Parathyroid adenoma (tissue), 2 donors: ENCODE results near the gene COL4A1.

ENCODE experiments used
- H2AFZ ChIP-seq: fragments of 300-600 bp; sonication (generic); one replicate; pipeline ENCODE4 v1.7.0; 2017; ENCODE audit warnings: antibody characterized with exemption, mild to moderate bottlenecking
- H3K27ac ChIP-seq: fragments of 300-600 bp; sonication (generic); one replicate; pipeline ENCODE4 v1.7.0; 2017
- H3K27me3 ChIP-seq: fragments of 300-600 bp; sonication (generic); one replicate; pipeline ENCODE4 v1.7.0; 2017; ENCODE audit warnings: low read length; ENCODE audit not compliant: control insufficient read depth, insufficient read depth
- H3K36me3 ChIP-seq: fragments of 300-600 bp; sonication (generic); one replicate; pipeline ENCODE4 v1.7.0; 2017; ENCODE audit warnings: low read length; ENCODE audit not compliant: control insufficient read depth, insufficient read depth
- H3K4me1 ChIP-seq: fragments of 300-600 bp; sonication (generic); one replicate; pipeline ENCODE4 v1.7.0; 2017; ENCODE audit warnings: control low read depth
- H3K4me2 ChIP-seq: fragments of 300-600 bp; sonication (generic); one replicate; pipeline ENCODE4 v1.7.0; 2017; ENCODE audit warnings: low read length
- H3K4me3 ChIP-seq: fragments of 300-600 bp; sonication (generic); one replicate; pipeline ENCODE4 v1.7.0; 2017; ENCODE audit warnings: low read depth, low read length
- H3K79me2 ChIP-seq: fragments of 300-600 bp; sonication (generic); one replicate; pipeline ENCODE4 v1.7.0; 2017; ENCODE audit warnings: control low read depth
- H3K9ac ChIP-seq: fragments of 300-600 bp; sonication (generic); one replicate; pipeline ENCODE4 v1.7.0; 2017; ENCODE audit warnings: mild to moderate bottlenecking
- H3K9me3 ChIP-seq: fragments of 300-600 bp; sonication (generic); one replicate; pipeline ENCODE4 v1.7.0; 2017; ENCODE audit warnings: low read length; ENCODE audit not compliant: control insufficient read depth
- CTCF ChIP-seq: fragments of 300-600 bp; sonication (generic); IDR thresholded peaks from one replicate; pipeline ENCODE4 v1.7.0; 2017; ENCODE audit warnings: antibody characterized with exemption, mild to moderate bottlenecking
- donor health status: primary hyperparathyroidism.

COL4A1 gene

GRCh38 chr13:110149036-110149435 lies 157.9 kb downstream of the COL4A1 start:
- no peaks in the 10 kb centered on the region for H3K27me3 ChIP-seq
- no peak overlapping the region for H3K27ac ChIP-seq
- TF ChIP-seq CTCF = no peak
- no peaks in the 10 kb centered on the region for H3K36me3 ChIP-seq
- H2AFZ ChIP-seq = no peak overlapping the region
- no peak overlapping the region for H3K9ac ChIP-seq
- H3K9me3 ChIP-seq = no peaks in the 10 kb centered on the region
- no peaks in the 10 kb centered on the region for H3K79me2 ChIP-seq
- no peak overlapping the region for H3K4me3 ChIP-seq
- no peaks in the 10 kb centered on the region for H3K4me1 ChIP-seq
- no peak overlapping the region for H3K4me2 ChIP-seq

GRCh38 chr13:110140099-110140498 lies 166.9 kb downstream of the COL4A1 start:
- H3K9ac ChIP-seq = no peak overlapping the region
- no peak overlapping the region for H2AFZ ChIP-seq
- H3K4me1 ChIP-seq = no peaks in the 10 kb centered on the region
- no peak overlapping the region for H3K4me3 ChIP-seq
- H3K36me3 ChIP-seq = no peaks in the 10 kb centered on the region
- no peaks in the 10 kb centered on the region for H3K9me3 ChIP-seq
- TF ChIP-seq CTCF = no peak
- no peak overlapping the region for H3K4me2 ChIP-seq
- no peak overlapping the region for H3K27ac ChIP-seq
- no peaks in the 10 kb centered on the region for H3K79me2 ChIP-seq
- H3K27me3 ChIP-seq = no peaks in the 10 kb centered on the region

GRCh38 chr13:110138700-110139036 lies 168.3 kb downstream of the COL4A1 start:
- no peaks in the 10 kb centered on the region for H3K4me1 ChIP-seq
- H2AFZ ChIP-seq = no peak overlapping the region
- H3K4me3 ChIP-seq = no peak overlapping the region
- H3K4me2 ChIP-seq = peak overlapping the region; percentile 92
- H3K27me3 ChIP-seq = no peaks in the 10 kb centered on the region
- H3K27ac ChIP-seq = no peak overlapping the region
- no peak overlapping the region for H3K9ac ChIP-seq
- no peaks in the 10 kb centered on the region for H3K36me3 ChIP-seq
- H3K79me2 ChIP-seq = no peaks in the 10 kb centered on the region
- TF ChIP-seq CTCF = no peak
- H3K9me3 ChIP-seq = no peaks in the 10 kb centered on the region

GRCh38 chr13:110138010-110138699 lies 168.8 kb downstream of the COL4A1 start:
- Histone ChIP-seq H3K27me3 (no peaks in the 10 kb centered on the region), H3K27ac (no peak overlapping the region), H3K9ac (no peak overlapping the region), H3K4me3 (peak overlapping the region; percentile 56), H2AFZ (peak overlapping the region; percentile 28), H3K4me2 (peak overlapping the region; percentile 92), H3K9me3 (no peaks in the 10 kb centered on the region), H3K36me3 (no peaks in the 10 kb centered on the region), H3K79me2 (no peaks in the 10 kb centered on the region), H3K4me1 (no peaks in the 10 kb centered on the region)
- TF ChIP-seq CTCF = no peak

- Histone ChIP-seq H3K27ac (no peak overlapping the region), H3K27me3 (no peaks in the 10 kb centered on the region), H3K36me3 (no peaks in the 10 kb centered on the region), H3K4me1 (no peaks in the 10 kb centered on the region), H3K79me2 (no peaks in the 10 kb centered on the region), H2AFZ (peak overlapping the region; percentile 28), H3K4me3 (peak overlapping the region; percentile 56), H3K9ac (no peak overlapping the region), H3K9me3 (no peaks in the 10 kb centered on the region), H3K4me2 (peak overlapping the region; percentile 92)
- TF ChIP-seq CTCF = peak; percentile 27
Measured at GRCh38 chr13:110137680-110138009, 169.3 kb downstream of the COL4A1 start.
